Measurements from ENCODE around the gene RUNX3. TPM values are rescaled to one million over a fixed set of nuclear protein-coding genes. Genes with fewer than 3 reads are reported as not detected.

RUNX3 gene
- total RNA-seq, 1 experiment from 2014 or later: 8.6 TPM

- TF ChIP-seq EZH2 (IDR thresholded peaks at IDR 0.05; ENCODE audit: borderline replicate concordance, low read depth, low read length, poor library complexity, severe bottlenecking): no peak
- TF ChIP-seq CTCF (conservative IDR thresholded peaks at IDR 0.05; ENCODE audit: low read depth, low read length): no peak
- H3K27ac ChIP-seq (ENCODE audit: low read depth, low read length, poor library complexity, severe bottlenecking): no peak overlapping the region
- no peaks in the 10 kb centered on the region for H3K4me1 ChIP-seq (ENCODE audit: insufficient read depth, low read length, poor library complexity, severe bottlenecking)
- no peaks in the 10 kb centered on the region for H3K9me3 ChIP-seq (ENCODE audit: low read depth, low read length, poor library complexity, severe bottlenecking)
- CTCF ChIA-PET: interaction anchor here (0.5 to 0.7 kb wide), 5 partner anchors 8 to 363 kb away, joined by 3 to 7 read pairs (median 6); no protein-coding TSS in a partner anchor
- POLR2A ChIA-PET (ENCODE audit: low non-redundant PET): interaction anchor here (0.7 kb wide), 1 partner anchor 242 kb away, joined by 3 read pairs; no protein-coding TSS in a partner anchor
- H3K27me3 ChIP-seq (replicated peaks; ENCODE audit: insufficient read depth, low read depth, low read length, poor library complexity): no peaks in the 10 kb centered on the region
- intact Hi-C loops (cut with micrococcal nuclease; ENCODE audit: unreplicated experiment): no loop called here
- no peak for DNase-seq (ENCODE audit: low spot score)
- no TSS peak for BruUV-seq (replicated peaks)
- H3K36me3 ChIP-seq (ENCODE audit: insufficient read depth, low read length, poor library complexity, severe bottlenecking): no peaks in the 10 kb centered on the region
- no peak overlapping the region for H3K4me3 ChIP-seq (ENCODE audit: low read depth, low read length, poor library complexity, severe bottlenecking)
Observed at GRCh38 chr1:24900985-24901781, 28.9 kb downstream of the RUNX3 start.

GRCh38 chr1:24900486-24900849, 29.6 kb downstream of the RUNX3 start:
- ChIA-PET POLR2A (ENCODE audit: low non-redundant PET) (interaction anchor here (0.7 kb wide), 1 partner anchor 241 kb away, joined by 3 read pairs; no protein-coding TSS in a partner anchor), CTCF (interaction anchor here (0.6 to 0.7 kb wide), 2 partner anchors 9 to 36 kb away, joined by 3 to 6 read pairs; no protein-coding TSS in a partner anchor)
- Histone ChIP-seq H3K27me3 (replicated peaks; ENCODE audit: insufficient read depth, low read depth, low read length, poor library complexity) (no peaks in the 10 kb centered on the region), H3K36me3 (ENCODE audit: insufficient read depth, low read length, poor library complexity, severe bottlenecking) (no peaks in the 10 kb centered on the region), H3K4me1 (ENCODE audit: insufficient read depth, low read length, poor library complexity, severe bottlenecking) (no peaks in the 10 kb centered on the region), H3K9me3 (ENCODE audit: low read depth, low read length, poor library complexity, severe bottlenecking) (no peaks in the 10 kb centered on the region), H3K4me3 (ENCODE audit: low read depth, low read length, poor library complexity, severe bottlenecking) (no peak overlapping the region), H3K27ac (ENCODE audit: low read depth, low read length, poor library complexity, severe bottlenecking) (no peak overlapping the region)
- intact Hi-C loops (cut with micrococcal nuclease; ENCODE audit: unreplicated experiment): no loop called here
- no peak for DNase-seq (ENCODE audit: low spot score)
- BruUV-seq (replicated peaks): no TSS peak
- TF ChIP-seq CTCF (conservative IDR thresholded peaks at IDR 0.05; ENCODE audit: low read depth, low read length): no peak
- no peak for TF ChIP-seq EZH2 (IDR thresholded peaks at IDR 0.05; ENCODE audit: borderline replicate concordance, low read depth, low read length, poor library complexity, severe bottlenecking)

- no peaks in the 10 kb centered on the region for H3K9me3 ChIP-seq (ENCODE audit: low read depth, low read length, poor library complexity, severe bottlenecking)
- no peaks in the 10 kb centered on the region for H3K27me3 ChIP-seq (replicated peaks; ENCODE audit: insufficient read depth, low read depth, low read length, poor library complexity)
- H3K4me1 ChIP-seq (ENCODE audit: insufficient read depth, low read length, poor library complexity, severe bottlenecking): no peaks in the 10 kb centered on the region
- no peak overlapping the region for H3K4me3 ChIP-seq (ENCODE audit: low read depth, low read length, poor library complexity, severe bottlenecking)
- TF ChIP-seq EZH2 (IDR thresholded peaks at IDR 0.05; ENCODE audit: borderline replicate concordance, low read depth, low read length, poor library complexity, severe bottlenecking) (no peak), CTCF (conservative IDR thresholded peaks at IDR 0.05; ENCODE audit: low read depth, low read length) (no peak)
- no TSS peak for BruUV-seq (replicated peaks)
- ChIA-PET CTCF (interaction anchor here (0.6 kb wide), 1 partner anchor 36 kb away, joined by 3 read pairs; no protein-coding TSS in a partner anchor), POLR2A (ENCODE audit: low non-redundant PET) (no interaction called here)
- no peaks in the 10 kb centered on the region for H3K36me3 ChIP-seq (ENCODE audit: insufficient read depth, low read length, poor library complexity, severe bottlenecking)
- H3K27ac ChIP-seq (ENCODE audit: low read depth, low read length, poor library complexity, severe bottlenecking): no peak overlapping the region
- intact Hi-C loops (cut with micrococcal nuclease; ENCODE audit: unreplicated experiment): no loop called here
- no peak for DNase-seq (ENCODE audit: low spot score)
Observed at GRCh38 chr1:24899581-24900485, 30.2 kb downstream of the RUNX3 start.
